B cell (primary cell): ENCODE data around the gene TENT5A. TPM values are rescaled to one million over a fixed set of nuclear protein-coding genes. Genes with fewer than 3 reads are reported as not detected.
"Not testable (repeated sequence)": the region's sequence is repeated elsewhere in the genome, so short reads cannot be mapped to it uniquely, and the experiment has no call there.

Source experiments
- ATAC-seq: fragments of 200-7000 bp; cut with Tn5 transposase; one replicate; pipeline ENCODE4 v1.10.0; 2021; ENCODE audit warnings: low read depth, mild to moderate bottlenecking, moderate number of reproducible peaks, moderate library complexity
- CTCF ChIA-PET: fragments of 350-600 bp; sonication (Branson Sonifier 250); formaldehyde crosslinking; loops from one replicate; lab custom pipeline; 2021; ENCODE audit warnings: antibody characterized with exemption, inconsistent platforms; lab: Charles Lee
- POLR2A ChIA-PET: fragments of 350-600 bp; sonication (Branson Sonifier 250); formaldehyde crosslinking; loops from one replicate; lab custom pipeline; 2021; ENCODE audit warnings: antibody characterized with exemption; lab: Charles Lee
- DNase-seq: peaks from one replicate; pipeline ENCODE4 v3.0.0; 2013
- H2AFZ ChIP-seq: 2 replicates; pipeline ENCODE4 v1.6.1; 2012; ENCODE audit warnings: mild to moderate bottlenecking, low read depth, low read length; ENCODE audit not compliant: insufficient read depth, poor library complexity, severe bottlenecking
- H3K27ac ChIP-seq, 2 donors: 1 replicate in 1 of 2; 2 replicates in 1 of 2; pipeline ENCODE4 v1.5.1; 2012 to 2013; ENCODE audit warnings: low read length in 2 of 2, mild to moderate bottlenecking in 2 of 2, moderate library complexity in 1 of 2
- H3K27me3 ChIP-seq, 4 experiments: fragments of 200-600 bp in 1 of 4; sonication (generic) in 1 of 4; replicated peaks in 1 of 4; 1 replicate in 2 of 4; 2 replicates in 2 of 4; pipeline versions ENCODE4 v1.6.1 to v1.7.0; 2013 to 2016; ENCODE audit warnings: low read length in 3 of 4, mild to moderate bottlenecking in 2 of 4, mixed read lengths in 1 of 4, moderate library complexity in 1 of 4; ENCODE audit not compliant: insufficient read depth in 4 of 4, control insufficient read depth in 3 of 4; ENCODE audit errors: control extremely low read depth in 1 of 4
- H3K36me3 ChIP-seq, 2 experiments: replicated peaks in 1 of 2; 1 replicate in 1 of 2; 2 replicates in 1 of 2; pipeline versions ENCODE4 v1.6.1 to v1.7.1; 2013; ENCODE audit warnings: low read length in 1 of 2; ENCODE audit not compliant: insufficient read depth in 2 of 2, control insufficient read depth in 1 of 2; ENCODE audit errors: control extremely low read depth in 1 of 2, extremely low read depth in 1 of 2
- H3K4me1 ChIP-seq, 2 donors: fragments of 200-600 bp in 1 of 2; sonication (generic) in 1 of 2; 1 replicate in 1 of 2; 2 replicates in 1 of 2; pipeline versions ENCODE4 v1.5.1 to v1.6.1; 2013 to 2017; ENCODE audit warnings: low read length in 2 of 2; ENCODE audit not compliant: control insufficient read depth in 2 of 2, insufficient read depth in 2 of 2
- H3K4me2 ChIP-seq: replicated peaks from 2 replicates; pipeline ENCODE3; 2012; ENCODE audit warnings: mild to moderate bottlenecking, low read depth, low read length; ENCODE audit not compliant: poor library complexity, severe bottlenecking
- H3K4me3 ChIP-seq, 5 experiments: fragments of 200-600 bp in 1 of 5; sonication (generic) in 1 of 5; 1 replicate in 3 of 5; 2 replicates in 2 of 5; pipeline versions ENCODE4 v1.5.1 to v1.7.0; 2011 to 2016; ENCODE audit warnings: low read length in 4 of 5, mild to moderate bottlenecking in 4 of 5, low read depth in 2 of 5, control low read depth in 1 of 5, moderate library complexity in 1 of 5; ENCODE audit not compliant: insufficient read depth in 1 of 5; ENCODE audit errors: control extremely low read depth in 1 of 5, extremely low read depth in 1 of 5
- H3K79me2 ChIP-seq: fragments of 200-600 bp; sonication (generic); one replicate; pipeline ENCODE4 v1.6.0; 2016; ENCODE audit warnings: low read length; ENCODE audit not compliant: control insufficient read depth, insufficient read depth
- H3K9ac ChIP-seq: fragments of 200-600 bp; sonication (generic); 2 replicates; pipeline ENCODE4 v1.6.1; 2017; ENCODE audit warnings: mild to moderate bottlenecking, low read length, moderate library complexity
- H3K9me3 ChIP-seq, 3 donors: one replicate each; pipeline versions ENCODE4 v1.6.1 to v1.7.1; 2013; ENCODE audit warnings: low read length in 2 of 3; ENCODE audit not compliant: control insufficient read depth in 2 of 3, insufficient read depth in 1 of 3; ENCODE audit errors: control extremely low read depth in 1 of 3
- H4K20me1 ChIP-seq: 2 replicates; pipeline ENCODE4 v1.6.0; 2012; ENCODE audit warnings: mild to moderate bottlenecking, low read length; ENCODE audit not compliant: insufficient read depth, control insufficient read depth, poor library complexity, severe bottlenecking
- H3K27ac Mint-ChIP-seq: one replicate; pipeline ENCODE4 v1.8.0; 2021; ENCODE audit warnings: mixed read lengths
- H3K27me3 Mint-ChIP-seq: one replicate; pipeline ENCODE4 v1.8.0; 2021; ENCODE audit warnings: mixed read lengths
- H3K4me1 Mint-ChIP-seq: one replicate; pipeline ENCODE4 v1.8.0; 2021; ENCODE audit warnings: mixed read lengths
- H3K4me3 Mint-ChIP-seq: one replicate; pipeline ENCODE4 v1.8.0; 2021; ENCODE audit warnings: mixed read lengths
- H3K9me3 Mint-ChIP-seq: one replicate; pipeline ENCODE4 v1.8.0; 2022; ENCODE audit warnings: mixed read lengths; ENCODE audit not compliant: insufficient read depth
- EZH2 ChIP-seq: IDR thresholded peaks from 2 replicates; pipeline ENCODE4 v1.6.1; 2012; ENCODE audit warnings: borderline replicate concordance, low read depth, mild to moderate bottlenecking, moderate library complexity, low read length; ENCODE audit not compliant: insufficient read depth, poor library complexity, severe bottlenecking
- WGBS: methylation state at CpG from one replicate; pipeline ENCODE4 v1.1.5; 2013; ENCODE audit warnings: missing lambda C conversion rate; ENCODE audit not compliant: insufficient coverage; 5-methylcytosine and 5-hydroxymethylcytosine counted together
- intact Hi-C: fragments of 100-400 bp; cut with micrococcal nuclease; formaldehyde crosslinking; loops from one replicate; pipeline ENCODE4 v1.10.0; 2022
- polyA plus RNA-seq: library from polyadenylated mRNA; depleted of rRNA; stranded (reverse); fragments of >200 nt; gene quantifications from 2 replicates; pipeline ENCODE4 v1.2.3, GENCODE V29; 2012
- total RNA-seq, 2 donors: library from RNA; stranded (reverse); fragments of 120-200 nt in 1 of 2; gene quantifications; 1 replicate in 1 of 2; 2 replicates in 1 of 2; pipeline versions ENCODE4 v1.2.3 to v1.2.4, GENCODE V29; 2013 to 2022
- TF ChIP-seq, protein P1 (sequence below): fragments of 200-600 bp; IDR thresholded peaks from one replicate; pipeline ENCODE4 v1.8.0; 2022; ENCODE audit warnings: antibody characterized with exemption, mild to moderate bottlenecking

Gene TENT5A
- total and polyA plus RNA-seq, 2 donors (not counting 1 experiment from before 2014, with no cell fraction given), result 3.9 to 9.4 TPM

DNA sequence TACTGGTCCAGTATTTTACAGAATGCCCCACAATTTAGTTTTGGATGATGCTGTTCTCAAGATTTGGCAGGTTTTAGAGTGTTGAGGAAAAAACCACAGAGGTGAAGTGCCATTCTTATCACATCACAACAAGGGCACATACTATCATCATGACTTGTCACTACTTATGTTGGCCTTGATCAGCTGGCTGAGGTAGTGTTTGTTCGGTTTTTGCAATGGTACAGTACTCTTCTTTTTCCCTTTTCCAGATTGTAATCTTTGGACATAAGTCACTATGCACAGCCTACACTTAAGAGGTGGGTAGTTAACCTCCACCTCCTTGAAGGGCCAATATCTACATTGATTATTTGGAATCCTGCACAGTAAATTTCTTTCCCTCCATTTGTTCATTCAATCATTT lies 8.8 kb downstream of the TENT5A start:
- H3K27ac Mint-ChIP-seq, result no peak overlapping the region

DNA sequence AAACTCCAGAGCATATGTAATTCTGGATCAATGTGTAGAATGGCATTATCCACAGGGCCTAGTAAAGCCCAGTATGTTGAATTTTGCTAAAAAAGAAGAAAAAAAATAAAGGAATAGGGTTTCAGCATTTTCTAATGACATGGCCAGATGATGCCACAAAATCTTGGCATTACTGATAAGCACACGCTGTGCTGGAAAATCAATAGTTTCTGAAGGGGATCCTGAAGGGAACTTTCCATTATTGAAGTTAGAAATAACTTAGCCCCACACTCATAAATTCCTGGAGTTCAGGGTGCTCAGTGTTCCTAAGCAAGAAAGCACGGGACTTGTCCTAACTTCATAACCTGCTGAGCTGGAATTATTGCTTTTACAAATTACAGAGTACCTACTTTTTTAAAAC lies 10.8 kb downstream of the TENT5A start:
- Histone ChIP-seq H3K27ac (no peak overlapping the region), H3K9ac (no peak overlapping the region), H4K20me1 (peaks cover 6% of the 10 kb centered on the region), H3K9me3 (no peaks in the 10 kb centered on the region), H3K4me1 (peaks cover 12 to 25% of the 10 kb centered on the region in 2 donors), H3K79me2 (peaks cover 6% of the 10 kb centered on the region), H3K36me3 (no peaks in the 10 kb centered on the region), H3K27me3 (no peaks in the 10 kb centered on the region), H3K4me2 (no peak overlapping the region), H3K4me3 (no peak overlapping the region), H2AFZ (no peak overlapping the region)
- ATAC-seq (no peak), DNase-seq (no peak)
- 100% methylated on average over 1 of the region's 2 CpGs for WGBS
- TF ChIP-seq EZH2, result no peak
- TF ChIP-seq, protein P1, sequence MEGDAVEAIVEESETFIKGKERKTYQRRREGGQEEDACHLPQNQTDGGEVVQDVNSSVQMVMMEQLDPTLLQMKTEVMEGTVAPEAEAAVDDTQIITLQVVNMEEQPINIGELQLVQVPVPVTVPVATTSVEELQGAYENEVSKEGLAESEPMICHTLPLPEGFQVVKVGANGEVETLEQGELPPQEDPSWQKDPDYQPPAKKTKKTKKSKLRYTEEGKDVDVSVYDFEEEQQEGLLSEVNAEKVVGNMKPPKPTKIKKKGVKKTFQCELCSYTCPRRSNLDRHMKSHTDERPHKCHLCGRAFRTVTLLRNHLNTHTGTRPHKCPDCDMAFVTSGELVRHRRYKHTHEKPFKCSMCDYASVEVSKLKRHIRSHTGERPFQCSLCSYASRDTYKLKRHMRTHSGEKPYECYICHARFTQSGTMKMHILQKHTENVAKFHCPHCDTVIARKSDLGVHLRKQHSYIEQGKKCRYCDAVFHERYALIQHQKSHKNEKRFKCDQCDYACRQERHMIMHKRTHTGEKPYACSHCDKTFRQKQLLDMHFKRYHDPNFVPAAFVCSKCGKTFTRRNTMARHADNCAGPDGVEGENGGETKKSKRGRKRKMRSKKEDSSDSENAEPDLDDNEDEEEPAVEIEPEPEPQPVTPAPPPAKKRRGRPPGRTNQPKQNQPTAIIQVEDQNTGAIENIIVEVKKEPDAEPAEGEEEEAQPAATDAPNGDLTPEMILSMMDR, result no peak
- intact Hi-C loops, result no loop called here
- H3K27ac Mint-ChIP-seq, result no peak overlapping the region
- no peaks in the 10 kb centered on the region for H3K9me3 Mint-ChIP-seq
- CTCF ChIA-PET, result no interaction called here
- no peaks in the 10 kb centered on the region for H3K27me3 Mint-ChIP-seq
- peaks cover 25% of the 10 kb centered on the region for H3K4me1 Mint-ChIP-seq
- no peak overlapping the region for H3K4me3 Mint-ChIP-seq
- POLR2A ChIA-PET, result no interaction called here

More for the DNA sequence above, 8.8 kb downstream of the TENT5A start:
- Mint-ChIP-seq H3K9me3 (no peaks in the 10 kb centered on the region), H3K4me1 (peaks cover 30% of the 10 kb centered on the region), H3K27me3 (no peaks in the 10 kb centered on the region), H3K4me3 (no peak overlapping the region)
- Histone ChIP-seq H3K4me1 (peaks cover 12 to 31% of the 10 kb centered on the region in 2 donors), H3K4me2 (no peak overlapping the region), H3K79me2 (peaks cover 10% of the 10 kb centered on the region), H4K20me1 (peaks cover 18% of the 10 kb centered on the region), H3K27me3 (no peaks in the 10 kb centered on the region), H3K9ac (no peak overlapping the region), H3K36me3 (no peaks in the 10 kb centered on the region), H3K9me3 (no peaks in the 10 kb centered on the region), H3K27ac (no peak overlapping the region), H2AFZ (no peak overlapping the region), H3K4me3 (no peak overlapping the region)
- DNase-seq, result no peak
- no peak for TF ChIP-seq EZH2
- TF ChIP-seq, protein P1, result no peak
- intact Hi-C loops, result no loop called here
- no CpG with 5 or more reads among the region's 1 CpG for WGBS
- ChIA-PET POLR2A (no interaction called here), CTCF (interaction anchor here (1.0 kb wide), 2 partner anchors 10 to 12 kb away, joined by 3 read pairs; no protein-coding TSS in a partner anchor)
- no peak for ATAC-seq

DNA sequence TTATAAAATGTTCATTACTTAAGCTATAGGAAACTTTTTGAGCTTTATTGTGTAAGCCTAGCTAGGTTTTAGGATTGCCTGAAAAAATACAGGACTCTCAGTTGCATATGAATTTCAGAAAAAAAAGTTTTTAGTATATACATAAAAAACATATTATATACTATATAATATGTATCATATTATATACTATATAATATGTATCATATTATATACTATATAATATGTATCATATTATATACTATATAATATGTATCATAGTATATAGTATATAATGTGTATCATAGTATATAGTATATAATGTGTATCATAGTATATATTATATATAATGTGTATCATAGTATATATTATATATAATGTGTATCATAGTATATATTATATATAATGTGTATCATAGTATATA lies 11.9 kb downstream of the TENT5A start:
- H4K20me1 ChIP-seq, H3K36me3 ChIP-seq, H3K27me3 Mint-ChIP-seq, ATAC-seq, intact Hi-C loops, H3K27ac Mint-ChIP-seq, POLR2A ChIA-PET, H3K27ac ChIP-seq, H3K4me2 ChIP-seq, DNase-seq, H3K9me3 ChIP-seq, H3K4me3 Mint-ChIP-seq, H3K27me3 ChIP-seq, H3K9me3 Mint-ChIP-seq, H3K9ac ChIP-seq, CTCF ChIA-PET, H3K79me2 ChIP-seq, H3K4me3 ChIP-seq, H2AFZ ChIP-seq: not testable (repeated sequence)
- peaks cover 12 to 18% of the 10 kb centered on the region in 2 donors for H3K4me1 ChIP-seq
- peaks cover 19% of the 10 kb centered on the region for H3K4me1 Mint-ChIP-seq
